Endothelial cell of umbilical vein (primary cell): ENCODE results near the gene POU2AF1. TPM values are rescaled to one million over a fixed set of nuclear protein-coding genes. Genes with fewer than 3 reads are reported as not detected.

ENCODE experiments used
- BruUV-seq: library from RNA; stranded (reverse); fragments of 400-500 nt; replicated peaks from 2 replicates; lab custom pipeline; 2021; lab: Mats Ljungman, UMichigan
- CTCF ChIA-PET: fragments of 300-600, 350-600 bp; sonication (Branson Sonifier 250); formaldehyde crosslinking; loops from one replicate; lab custom pipeline; 2021; ENCODE audit warnings: antibody characterized with exemption, inconsistent platforms; lab: Charles Lee
- POLR2A ChIA-PET: fragments of 300-600, 350-600 bp; sonication (Branson Sonifier 250); formaldehyde crosslinking; loops from one replicate; lab custom pipeline; 2021; ENCODE audit warnings: antibody characterized with exemption, inconsistent platforms; lab: Charles Lee
- DNase-seq: peaks from one replicate; pipeline ENCODE4 v3.0.0-alpha.2; 2011; ENCODE audit warnings: low read depth, low spot score
- FAIRE-seq: peaks from 2 replicates; lab custom pipeline; 2011; peaks lifted over from hg19 to GRCh38; lab: Jason Lieb, UNC
- H2AFZ ChIP-seq: 2 replicates; pipeline ENCODE4 v1.6.0; 2012; ENCODE audit warnings: low read depth, low read length, control low read depth, inconsistent platforms
- H3K27ac ChIP-seq: 2 replicates; pipeline ENCODE4 v1.5.1; 2011; ENCODE audit warnings: low read depth, mild to moderate bottlenecking, control low read depth, low read length, moderate library complexity; ENCODE audit not compliant: insufficient read depth
- H3K27me3 ChIP-seq, 2 experiments: 2 replicates each; pipeline versions ENCODE4 v1.6.0 to v1.6.1; 2011; ENCODE audit warnings: low read length in 2 of 2, mixed read lengths in 1 of 2; ENCODE audit not compliant: control insufficient read depth in 2 of 2, insufficient read depth in 2 of 2
- H3K36me3 ChIP-seq, 2 experiments: 2 replicates in 1 of 2; 3 replicates in 1 of 2; pipeline ENCODE4 v1.5.1; 2011; ENCODE audit warnings: low read length in 2 of 2, mild to moderate bottlenecking in 1 of 2, moderate library complexity in 1 of 2; ENCODE audit not compliant: control insufficient read depth in 2 of 2, insufficient read depth in 2 of 2; ENCODE audit errors: extremely low read depth in 1 of 2
- H3K4me1 ChIP-seq: 3 replicates; pipeline ENCODE4 v1.5.1; 2011; ENCODE audit warnings: mild to moderate bottlenecking, low read length; ENCODE audit not compliant: control insufficient read depth, insufficient read depth; ENCODE audit errors: extremely low read depth
- H3K4me2 ChIP-seq: 2 replicates; pipeline ENCODE4 v1.6.1; 2011; ENCODE audit warnings: low read length, control low read depth, mixed read lengths; ENCODE audit not compliant: insufficient read depth
- H3K4me3 ChIP-seq, 3 experiments: fragments of 200-600 bp in 1 of 3; sonication (generic), shearing (Covaris generic) in 1 of 3; replicated peaks in 1 of 3; 2 replicates each; pipeline ENCODE4 v1.5.1; 2011 to 2016; ENCODE audit warnings: control low read depth in 3 of 3, low read length in 3 of 3, mild to moderate bottlenecking in 2 of 3, inconsistent platforms in 1 of 3, low read depth in 1 of 3, moderate library complexity in 1 of 3; ENCODE audit not compliant: insufficient read depth in 1 of 3
- H3K79me2 ChIP-seq: 2 replicates; pipeline ENCODE4 v1.6.0; 2012; ENCODE audit warnings: low read length, inconsistent platforms; ENCODE audit not compliant: control insufficient read depth, insufficient read depth
- H3K9ac ChIP-seq: replicated peaks from 2 replicates; pipeline ENCODE3; 2011; ENCODE audit warnings: low read length, control low read depth; ENCODE audit not compliant: insufficient read depth; ENCODE audit errors: extremely low read depth
- H3K9me1 ChIP-seq: replicated peaks from 3 replicates; pipeline ENCODE4 v1.6.0; 2011; ENCODE audit warnings: mild to moderate bottlenecking, low read length; ENCODE audit not compliant: control insufficient read depth, insufficient read depth; ENCODE audit errors: extremely low read depth
- H3K9me3 ChIP-seq: replicated peaks from 2 replicates; pipeline ENCODE4 v1.5.1; 2012; ENCODE audit warnings: low read length, inconsistent platforms; ENCODE audit not compliant: control insufficient read depth, insufficient read depth
- H4K20me1 ChIP-seq: replicated peaks from 2 replicates; pipeline ENCODE3; 2011; ENCODE audit warnings: mild to moderate bottlenecking, low read length; ENCODE audit not compliant: control insufficient read depth, insufficient read depth; ENCODE audit errors: extremely low read depth
- CTCF ChIP-seq, 2 donors: IDR thresholded peaks; 1 replicate in 1 of 2; 2 replicates in 1 of 2; pipeline ENCODE4 v1.5.1; 2011; ENCODE audit warnings: low read length in 2 of 2, mild to moderate bottlenecking in 2 of 2, moderate library complexity in 2 of 2, control low read depth in 1 of 2, inconsistent platforms in 1 of 2, low read depth in 1 of 2; ENCODE audit not compliant: insufficient read depth in 1 of 2; ENCODE audit errors: extremely low read depth in 1 of 2
- EZH2 ChIP-seq: IDR thresholded peaks from 2 replicates; pipeline ENCODE4 v1.6.1; 2012; ENCODE audit warnings: borderline replicate concordance, low read depth, mild to moderate bottlenecking, moderate library complexity, low read length, inconsistent platforms; ENCODE audit not compliant: severe bottlenecking
- FOS ChIP-seq: IDR thresholded peaks from 2 replicates; pipeline ENCODE4 v1.6.1; 2011; ENCODE audit warnings: mild to moderate bottlenecking, low read length, moderate library complexity, borderline replicate concordance; ENCODE audit not compliant: insufficient read depth
- GATA2 ChIP-seq: IDR thresholded peaks from 2 replicates; pipeline ENCODE4 v1.7.0; 2011; ENCODE audit warnings: low read depth, mild to moderate bottlenecking, moderate library complexity, mixed read lengths, low read length; ENCODE audit not compliant: insufficient read length, insufficient read depth
- JUN ChIP-seq: IDR thresholded peaks from 2 replicates; pipeline ENCODE4 v1.6.1; 2011; ENCODE audit warnings: borderline replicate concordance, low read depth; ENCODE audit not compliant: insufficient read length, insufficient read depth
- MAX ChIP-seq: IDR thresholded peaks from 2 replicates; pipeline ENCODE4 v1.6.1; 2011; ENCODE audit not compliant: insufficient read depth, insufficient read length
- MYC ChIP-seq: IDR thresholded peaks from one replicate; pipeline ENCODE4 v1.6.1; 2011; ENCODE audit warnings: mild to moderate bottlenecking, low read depth, low read length
- POLR2A ChIP-seq: IDR thresholded peaks from 2 replicates; pipeline ENCODE4 v1.6.1; 2012; ENCODE audit warnings: low read depth, mild to moderate bottlenecking, control low read depth, low read length
- POLR2AphosphoS5 ChIP-seq: IDR thresholded peaks from 2 replicates; pipeline ENCODE4 v1.6.1; 2012; ENCODE audit warnings: low read depth, mild to moderate bottlenecking, control low read depth, low read length, moderate library complexity; ENCODE audit not compliant: insufficient read depth
- dilution Hi-C: fragments of 300-500 bp; cut with MboI; formaldehyde crosslinking; loops from one replicate; pipeline ENCODE4 v1.15.0; 2019; ENCODE audit warnings: low sequenced_read_pairs; ENCODE audit not compliant: extremely low pct_ligation_motif_present
- intact Hi-C: fragments of 100-400 bp; cut with micrococcal nuclease; formaldehyde crosslinking; loops from one replicate; pipeline ENCODE4 v1.10.0; 2022
- polyA plus RNA-seq, 4 experiments: library from polyadenylated mRNA; depleted of rRNA in 3 of 4; stranded (reverse) in 3 of 4; unstranded in 1 of 4; fragments of >200 nt; gene quantifications; 2 replicates each; pipeline versions ENCODE4 v1.2.1 to v1.2.3, GENCODE V29; 2011 to 2012; ENCODE audit warnings: missing spikeins in 1 of 4
- total RNA-seq: library from RNA; stranded (reverse); gene quantifications from 2 replicates; pipeline ENCODE4 v1.2.3, GENCODE V29; 2021

The POU2AF1 gene
- total and polyA plus RNA-seq, 2 donors (not counting 3 experiments of a cell fraction or from before 2014, with no cell fraction given): not detected

- Histone ChIP-seq H3K27ac (no peak overlapping the region), H3K4me3 (no peak overlapping the region), H3K4me2 (no peak overlapping the region), H3K36me3 (no peaks in the 10 kb centered on the region), H3K9me3 (no peaks in the 10 kb centered on the region), H4K20me1 (no peaks in the 10 kb centered on the region), H3K4me1 (no peaks in the 10 kb centered on the region), H3K9me1 (no peaks in the 10 kb centered on the region), H3K79me2 (no peaks in the 10 kb centered on the region), H2AFZ (no peak overlapping the region), H3K27me3 (peaks cover 11 to 28% of the 10 kb centered on the region in 2 experiments), H3K9ac (no peak overlapping the region)
- no TSS peak for BruUV-seq
- DNase-seq (no peak), FAIRE-seq (no peak)
- TF ChIP-seq FOS (no peak), MYC (no peak), POLR2AphosphoS5 (no peak), EZH2 (no peak), GATA2 (no peak), POLR2A (no peak), MAX (no peak)
- ChIA-PET CTCF (no interaction called here), POLR2A (no interaction called here)
- intact Hi-C loops: no loop called here
- dilution Hi-C loops: no loop called here
These were observed 72.8 kb downstream of the POU2AF1 start for GRCh38 chr11:111306321-111306720.

GRCh38 chr11:111305876-111306275 is 73.2 kb downstream of the POU2AF1 start:
- H3K4me1 ChIP-seq: no peaks in the 10 kb centered on the region
- no peak overlapping the region for H3K27ac ChIP-seq
- H3K4me2 ChIP-seq: no peak overlapping the region
- no peaks in the 10 kb centered on the region for H3K9me1 ChIP-seq
- TF ChIP-seq MAX (no peak), EZH2 (no peak), CTCF (IDR thresholded peaks at IDR 0.05; ENCODE audit: extremely low read depth in 1 of 2, insufficient read depth in 1 of 2, low read depth in 1 of 2, low read length in 2 of 2) (no peak), POLR2A (no peak), MYC (no peak), FOS (no peak), GATA2 (no peak), POLR2AphosphoS5 (no peak), JUN (no peak)
- H3K36me3 ChIP-seq: no peaks in the 10 kb centered on the region
- H3K9me3 ChIP-seq: no peaks in the 10 kb centered on the region
- H4K20me1 ChIP-seq: no peaks in the 10 kb centered on the region
- BruUV-seq: no TSS peak
- no peak overlapping the region for H3K4me3 ChIP-seq
- FAIRE-seq: no peak
- H3K79me2 ChIP-seq: no peaks in the 10 kb centered on the region
- no peak overlapping the region for H2AFZ ChIP-seq
- H3K27me3 ChIP-seq: peaks cover 14 to 32% of the 10 kb centered on the region in 2 experiments
- POLR2A ChIA-PET: no interaction called here
- dilution Hi-C loops: no loop called here
- H3K9ac ChIP-seq: no peak overlapping the region
- no peak for DNase-seq
- intact Hi-C loops: no loop called here
- CTCF ChIA-PET: interaction anchor here (1.0 kb wide), 1 partner anchor 23 kb away, joined by 3 read pairs; no protein-coding TSS in a partner anchor
